Calu3 (cell line): ENCODE measurements around the gene ZNF79. TPM values are rescaled to one million over a fixed set of nuclear protein-coding genes. Genes with fewer than 3 reads are reported as not detected.

Experiments
- BruUV-seq: library from RNA; stranded (reverse); fragments of 400-500 nt; replicated peaks from 2 replicates; lab custom pipeline; 2021; lab: Mats Ljungman, UMichigan
- CTCF ChIA-PET: fragments of 300-600 bp; sonication (Branson Sonifier 250); formaldehyde crosslinking; loops from one replicate; lab custom pipeline; 2022; ENCODE audit warnings: antibody characterized with exemption; lab: Charles Lee
- DNase-seq: peaks from one replicate; pipeline ENCODE4 v3.0.0; 2022
- H3K27ac Mint-ChIP-seq: one replicate; pipeline ENCODE4 v1.8.0; 2022; ENCODE audit warnings: mixed read lengths; ENCODE audit not compliant: unreplicated experiment
- H3K27me3 Mint-ChIP-seq: one replicate; pipeline ENCODE4 v1.8.0; 2022; ENCODE audit warnings: mixed read lengths; ENCODE audit not compliant: unreplicated experiment
- H3K36me3 Mint-ChIP-seq: one replicate; pipeline ENCODE4 v1.8.0; 2022; ENCODE audit warnings: mild to moderate bottlenecking, moderate library complexity, mixed read lengths; ENCODE audit not compliant: insufficient read depth, unreplicated experiment
- H3K4me1 Mint-ChIP-seq: one replicate; pipeline ENCODE4 v1.8.0; 2022; ENCODE audit warnings: mild to moderate bottlenecking, low read depth, mixed read lengths; ENCODE audit not compliant: unreplicated experiment
- H3K4me3 Mint-ChIP-seq: one replicate; pipeline ENCODE4 v1.8.0; 2022; ENCODE audit warnings: mild to moderate bottlenecking, low read depth, moderate library complexity, mixed read lengths; ENCODE audit not compliant: unreplicated experiment
- H3K9me3 Mint-ChIP-seq: one replicate; pipeline ENCODE4 v1.8.0; 2022; ENCODE audit warnings: low read depth, mixed read lengths; ENCODE audit not compliant: unreplicated experiment
- intact Hi-C: fragments of 100-400 bp; cut with micrococcal nuclease; formaldehyde crosslinking; loops from one replicate; pipeline ENCODE4 v1.10.0; 2022; ENCODE audit not compliant: unreplicated experiment
- total RNA-seq: library from RNA; stranded (reverse); gene quantifications from 2 replicates; pipeline ENCODE4 v1.2.3, GENCODE V29; 2022
- TF ChIP-seq, protein P1 (sequence below): fragments of 200-600 bp; IDR thresholded peaks from one replicate; pipeline ENCODE4 v1.8.0; 2022; ENCODE audit warnings: antibody characterized with exemption; ENCODE audit not compliant: unreplicated experiment

ZNF79 gene
- total RNA-seq, 1 experiment from 2014 or later = 7.0 TPM

DNA sequence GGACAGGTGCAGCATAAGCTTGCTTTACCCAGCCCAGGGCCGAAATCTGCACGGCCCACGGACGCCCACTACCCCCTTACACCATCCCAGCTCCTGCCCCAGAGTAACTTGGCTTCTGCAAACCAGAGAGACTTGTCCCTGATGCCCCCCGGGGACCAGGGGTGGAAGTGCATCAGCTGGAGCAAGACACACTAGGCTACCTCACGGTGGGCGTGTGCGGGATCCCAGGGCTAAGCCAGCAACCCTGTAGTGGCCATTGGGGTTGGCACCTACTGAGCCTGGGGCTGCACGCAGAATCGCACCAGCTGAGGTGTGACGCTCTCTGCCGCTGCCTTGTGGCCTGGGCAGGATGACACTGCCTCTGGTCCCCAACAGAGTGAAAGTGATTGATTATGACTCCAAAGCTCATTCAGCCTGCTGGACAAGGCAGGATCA lies 6.1 kb upstream of the ZNF79 start:
- intact Hi-C loops = no loop called here
- peak; percentile 16 for DNase-seq
- Mint-ChIP-seq H3K36me3 (peaks cover 3% of the 10 kb centered on the region), H3K4me1 (peaks cover 5% of the 10 kb centered on the region), H3K27ac (no peak overlapping the region), H3K4me3 (no peak overlapping the region), H3K27me3 (no peaks in the 10 kb centered on the region), H3K9me3 (no peaks in the 10 kb centered on the region)
- CTCF ChIA-PET = no interaction called here
- TF ChIP-seq, protein P1, sequence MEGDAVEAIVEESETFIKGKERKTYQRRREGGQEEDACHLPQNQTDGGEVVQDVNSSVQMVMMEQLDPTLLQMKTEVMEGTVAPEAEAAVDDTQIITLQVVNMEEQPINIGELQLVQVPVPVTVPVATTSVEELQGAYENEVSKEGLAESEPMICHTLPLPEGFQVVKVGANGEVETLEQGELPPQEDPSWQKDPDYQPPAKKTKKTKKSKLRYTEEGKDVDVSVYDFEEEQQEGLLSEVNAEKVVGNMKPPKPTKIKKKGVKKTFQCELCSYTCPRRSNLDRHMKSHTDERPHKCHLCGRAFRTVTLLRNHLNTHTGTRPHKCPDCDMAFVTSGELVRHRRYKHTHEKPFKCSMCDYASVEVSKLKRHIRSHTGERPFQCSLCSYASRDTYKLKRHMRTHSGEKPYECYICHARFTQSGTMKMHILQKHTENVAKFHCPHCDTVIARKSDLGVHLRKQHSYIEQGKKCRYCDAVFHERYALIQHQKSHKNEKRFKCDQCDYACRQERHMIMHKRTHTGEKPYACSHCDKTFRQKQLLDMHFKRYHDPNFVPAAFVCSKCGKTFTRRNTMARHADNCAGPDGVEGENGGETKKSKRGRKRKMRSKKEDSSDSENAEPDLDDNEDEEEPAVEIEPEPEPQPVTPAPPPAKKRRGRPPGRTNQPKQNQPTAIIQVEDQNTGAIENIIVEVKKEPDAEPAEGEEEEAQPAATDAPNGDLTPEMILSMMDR = no peak
- BruUV-seq = no TSS peak

DNA sequence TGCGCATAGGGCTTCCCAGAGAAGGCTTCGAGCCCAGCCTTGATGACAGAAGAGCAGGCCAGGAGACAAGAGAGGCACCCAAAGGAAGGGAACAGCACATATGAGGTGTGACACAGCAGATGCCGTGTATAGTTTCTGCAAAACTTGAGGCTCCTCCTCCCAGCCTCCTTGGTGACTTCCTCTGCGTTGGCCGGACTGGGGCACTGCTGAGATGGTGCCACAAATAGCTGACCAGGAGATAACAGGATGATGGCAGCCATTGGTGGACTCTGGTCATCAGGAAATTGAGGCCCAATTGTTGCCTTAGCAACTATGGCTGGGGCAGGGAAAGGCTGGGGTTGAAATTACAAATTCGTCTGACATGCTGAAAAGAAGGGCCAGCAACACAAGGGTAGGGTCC lies 4.8 kb upstream of the ZNF79 start:
- Mint-ChIP-seq H3K36me3 (peaks cover 16% of the 10 kb centered on the region), H3K9me3 (no peaks in the 10 kb centered on the region), H3K27ac (no peak overlapping the region), H3K27me3 (no peaks in the 10 kb centered on the region), H3K4me3 (no peak overlapping the region), H3K4me1 (peaks cover 8% of the 10 kb centered on the region)
- intact Hi-C loops = no loop called here
- DNase-seq = no peak
- no TSS peak for BruUV-seq
- CTCF ChIA-PET = no interaction called here
- TF ChIP-seq, protein P1 = no peak

DNA sequence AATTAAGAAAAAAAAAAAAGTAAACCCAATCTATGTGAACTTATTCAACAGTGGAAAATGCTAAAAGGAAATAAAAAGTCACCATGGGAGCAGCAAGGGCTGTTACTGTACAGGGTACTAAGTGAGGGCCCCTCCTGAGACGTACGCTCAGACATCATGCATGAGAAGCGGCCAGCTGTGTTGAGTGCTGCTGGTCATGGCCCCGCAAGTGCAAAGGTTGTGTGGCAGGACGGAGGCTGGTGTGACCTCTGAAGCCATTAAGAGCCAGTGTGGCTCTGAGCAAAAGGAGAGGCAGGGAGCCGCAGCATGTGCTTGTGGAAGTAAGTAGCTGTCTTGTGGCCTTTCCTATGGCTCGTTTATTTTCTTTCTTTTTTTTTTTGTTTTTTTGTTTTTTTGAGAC lies 3.1 kb upstream of the ZNF79 start:
- CTCF ChIA-PET = no interaction called here
- DNase-seq = no peak
- Mint-ChIP-seq H3K4me1 (peaks cover 8% of the 10 kb centered on the region), H3K36me3 (peaks cover 21% of the 10 kb centered on the region), H3K4me3 (no peak overlapping the region), H3K27ac (no peak overlapping the region), H3K9me3 (no peaks in the 10 kb centered on the region), H3K27me3 (no peaks in the 10 kb centered on the region)
- TF ChIP-seq, protein P1 = no peak
- intact Hi-C loops = no loop called here
- no TSS peak for BruUV-seq

DNA sequence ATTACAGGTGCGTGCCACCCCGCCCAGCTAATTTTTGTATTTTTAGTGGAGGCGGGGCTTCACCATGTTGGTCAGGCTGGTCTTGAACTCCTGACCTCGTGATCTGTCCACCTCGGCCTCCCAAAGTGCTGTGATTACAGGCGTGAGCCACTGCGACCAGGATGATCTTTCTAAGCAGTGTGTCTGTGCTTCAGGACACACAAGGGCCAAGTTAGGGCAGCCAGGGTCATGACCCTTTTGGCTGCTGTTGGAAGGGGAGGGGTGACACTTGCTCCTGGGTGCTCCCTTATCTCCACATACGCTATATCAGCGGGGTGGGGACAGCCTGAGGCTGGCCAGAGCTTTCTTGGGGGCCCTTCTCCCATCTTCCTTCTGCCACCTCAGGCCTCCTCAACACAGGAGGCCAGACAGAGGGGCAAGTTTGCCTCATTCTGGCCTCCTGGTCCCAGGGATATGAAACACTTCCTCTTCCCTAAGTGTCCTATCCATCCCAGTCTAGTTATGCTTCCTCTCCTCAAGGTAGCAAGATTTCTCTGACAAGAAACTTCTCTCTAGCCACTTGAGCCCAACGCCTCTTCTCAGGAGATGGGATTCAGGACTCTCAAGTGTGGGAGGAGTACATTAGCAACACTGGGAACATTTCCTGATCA lies 1.9 kb upstream of the ZNF79 start:
- intact Hi-C loops = no loop called here
- Mint-ChIP-seq H3K4me3 (no peak overlapping the region), H3K9me3 (no peaks in the 10 kb centered on the region), H3K27ac (no peak overlapping the region), H3K4me1 (peaks cover 8% of the 10 kb centered on the region), H3K36me3 (peaks cover 21% of the 10 kb centered on the region), H3K27me3 (no peaks in the 10 kb centered on the region)
- CTCF ChIA-PET = no interaction called here
- TF ChIP-seq, protein P1 = no peak
- DNase-seq = no peak
- no TSS peak for BruUV-seq
